HG02852 (cell line): ENCODE data around the gene CAMK2N2.

Source experiments
- ATAC-seq: cut with Tn5 transposase; IDR thresholded peaks from one replicate; pipeline ENCODE4 v1.9.1; 2021; ENCODE audit warnings: mild to moderate bottlenecking, moderate library complexity; ENCODE audit not compliant: unreplicated experiment

The CAMK2N2 gene

GRCh38 chr3:184223946-184224345 lies 37.4 kb downstream of the CAMK2N2 start:
- ATAC-seq, result no peak

DNA sequence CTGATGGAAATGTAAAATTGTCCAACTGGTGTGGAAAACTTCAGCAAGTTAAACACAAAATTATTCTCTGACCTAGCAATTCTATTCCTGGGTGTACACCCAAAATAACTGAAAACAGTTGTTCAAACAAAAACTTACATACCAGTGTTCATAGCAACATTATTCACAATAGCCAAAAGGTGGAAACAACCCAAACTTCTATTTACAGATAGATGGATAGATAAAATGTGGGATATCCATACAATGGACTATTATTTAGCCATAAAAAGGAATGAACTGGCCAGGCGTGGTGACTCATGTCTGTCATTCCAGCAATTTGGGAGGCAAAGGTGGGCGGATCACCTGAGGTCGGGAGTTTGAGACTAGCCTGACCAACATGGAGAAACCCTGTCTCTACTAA lies 38.8 kb downstream of the CAMK2N2 start:
- ATAC-seq, result no peak

- ATAC-seq, result no peak
These were observed 42.5 kb downstream of the CAMK2N2 start for GRCh38 chr3:184218814-184219213.

GRCh38 chr3:184211718-184212117 lies 49.6 kb downstream of the CAMK2N2 start:
- ATAC-seq, result no peak

GRCh38 chr3:184211297-184211696 lies 50.1 kb downstream of the CAMK2N2 start:
- ATAC-seq, result no peak
